IPS DF 6.9 (cell line): ENCODE results near the gene ZSWIM6.

Experiments
- DNase-seq: peaks from one replicate; pipeline ENCODE4 v3.0.0-alpha.2; 2013; ENCODE audit warnings: low read depth, low spot score
- H3K27ac ChIP-seq: one replicate; pipeline ENCODE4 v1.5.1; 2013; ENCODE audit warnings: low read length, control low read depth
- H3K27me3 ChIP-seq: 2 replicates; pipeline ENCODE4 v1.6.1; 2013; ENCODE audit warnings: mild to moderate bottlenecking, low read length; ENCODE audit not compliant: control insufficient read depth, insufficient read depth
- H3K36me3 ChIP-seq: 2 replicates; pipeline ENCODE4 v1.6.1; 2013; ENCODE audit warnings: low read length; ENCODE audit not compliant: control insufficient read depth, insufficient read depth
- H3K4me1 ChIP-seq: 2 replicates; pipeline ENCODE4 v1.6.1; 2013; ENCODE audit warnings: low read length; ENCODE audit not compliant: control insufficient read depth, insufficient read depth
- H3K4me3 ChIP-seq: 2 replicates; pipeline ENCODE4 v1.5.1; 2013; ENCODE audit warnings: mild to moderate bottlenecking, low read length
- H3K9me3 ChIP-seq: 2 replicates; pipeline ENCODE4 v1.6.1; 2013; ENCODE audit warnings: low read length, inconsistent platforms; ENCODE audit not compliant: control insufficient read depth, insufficient read depth
- WGBS: extraction: QIAGEN DNeasy Blood & Tissue Kit; methylation state at CpG from one replicate; pipeline ENCODE4 v1.1.7; 2013; ENCODE audit warnings: mixed read lengths, missing lambda C conversion rate; ENCODE audit not compliant: insufficient read length, insufficient coverage; 5-methylcytosine and 5-hydroxymethylcytosine counted together

Gene ZSWIM6

GRCh38 chr5:61293873-61294272, 38.2 kb upstream of the ZSWIM6 start:
- H3K27ac ChIP-seq, result no peak overlapping the region
- no peak overlapping the region for H3K4me3 ChIP-seq
- H3K36me3 ChIP-seq, result no peaks in the 10 kb centered on the region
- no peaks in the 10 kb centered on the region; the same call in 1 of the 2 replicates for H3K4me1 ChIP-seq
- no peaks in the 10 kb centered on the region for H3K9me3 ChIP-seq
- no peak for DNase-seq
- no CpG with 5 or more reads among the region's 5 CpGs for WGBS
- H3K27me3 ChIP-seq, result no peaks in the 10 kb centered on the region

- no peaks in the 10 kb centered on the region for H3K27me3 ChIP-seq
- no peak overlapping the region for H3K4me3 ChIP-seq
- DNase-seq, result no peak
- no CpG with 5 or more reads among the region's 2 CpGs for WGBS
- H3K27ac ChIP-seq, result no peak overlapping the region
- no peaks in the 10 kb centered on the region for H3K36me3 ChIP-seq
- H3K9me3 ChIP-seq, result no peaks in the 10 kb centered on the region
- H3K4me1 ChIP-seq, result no peaks in the 10 kb centered on the region
These were observed 36.7 kb upstream of the ZSWIM6 start for GRCh38 chr5:61295365-61295764.

- no peaks in the 10 kb centered on the region for H3K4me1 ChIP-seq
- no peak for DNase-seq
- H3K27me3 ChIP-seq, result no peaks in the 10 kb centered on the region
- H3K36me3 ChIP-seq, result no peaks in the 10 kb centered on the region
- H3K27ac ChIP-seq, result no peak overlapping the region
- no CpG with 5 or more reads among the region's 3 CpGs for WGBS
- H3K9me3 ChIP-seq, result no peaks in the 10 kb centered on the region
- H3K4me3 ChIP-seq, result no peak overlapping the region
These were observed 34.0 kb upstream of the ZSWIM6 start for GRCh38 chr5:61298066-61298465.

GRCh38 chr5:61298580-61298979, 33.5 kb upstream of the ZSWIM6 start:
- H3K36me3 ChIP-seq, result no peaks in the 10 kb centered on the region
- no peak overlapping the region for H3K4me3 ChIP-seq
- no peak overlapping the region for H3K27ac ChIP-seq
- H3K4me1 ChIP-seq, result no peaks in the 10 kb centered on the region
- H3K9me3 ChIP-seq, result no peaks in the 10 kb centered on the region
- WGBS, result no CpG with 5 or more reads among the region's 6 CpGs
- no peaks in the 10 kb centered on the region for H3K27me3 ChIP-seq
- DNase-seq, result no peak

- no peaks in the 10 kb centered on the region for H3K9me3 ChIP-seq
- no peaks in the 10 kb centered on the region for H3K36me3 ChIP-seq
- H3K4me3 ChIP-seq, result no peak overlapping the region
- no peaks in the 10 kb centered on the region for H3K4me1 ChIP-seq
- no peak overlapping the region for H3K27ac ChIP-seq
- no peaks in the 10 kb centered on the region for H3K27me3 ChIP-seq
- no CpG with 5 or more reads among the region's 5 CpGs for WGBS
- no peak for DNase-seq
These were observed 32.8 kb upstream of the ZSWIM6 start for GRCh38 chr5:61299261-61299681.

GRCh38 chr5:61301341-61302199, 30.5 kb upstream of the ZSWIM6 start:
- Histone ChIP-seq H3K4me3 (no peak overlapping the region), H3K4me1 (no peaks in the 10 kb centered on the region), H3K36me3 (no peaks in the 10 kb centered on the region), H3K9me3 (no peaks in the 10 kb centered on the region), H3K27ac (no peak overlapping the region), H3K27me3 (no peaks in the 10 kb centered on the region)
- no CpG with 5 or more reads among the region's 9 CpGs for WGBS
- no peak for DNase-seq

- Histone ChIP-seq H3K4me1 (no peaks in the 10 kb centered on the region), H3K27ac (no peak overlapping the region), H3K4me3 (no peak overlapping the region), H3K27me3 (no peaks in the 10 kb centered on the region), H3K9me3 (no peaks in the 10 kb centered on the region), H3K36me3 (no peaks in the 10 kb centered on the region)
- DNase-seq, result no peak
- no CpG with 5 or more reads among the region's 4 CpGs for WGBS
These were observed 29.9 kb upstream of the ZSWIM6 start for GRCh38 chr5:61302200-61302563.

- no peak for DNase-seq
- H3K27me3 ChIP-seq, result no peaks in the 10 kb centered on the region
- no CpG with 5 or more reads among the region's 4 CpGs for WGBS
- H3K4me3 ChIP-seq, result no peak overlapping the region
- no peaks in the 10 kb centered on the region for H3K36me3 ChIP-seq
- H3K9me3 ChIP-seq, result no peaks in the 10 kb centered on the region
- no peak overlapping the region for H3K27ac ChIP-seq
- H3K4me1 ChIP-seq, result no peaks in the 10 kb centered on the region
These were observed 28.7 kb upstream of the ZSWIM6 start for GRCh38 chr5:61303346-61303745.

- no peaks in the 10 kb centered on the region for H3K4me1 ChIP-seq
- H3K27me3 ChIP-seq, result no peaks in the 10 kb centered on the region
- H3K27ac ChIP-seq, result no peak overlapping the region
- no peaks in the 10 kb centered on the region for H3K9me3 ChIP-seq
- no peak overlapping the region for H3K4me3 ChIP-seq
- no peak for DNase-seq
- no CpG with 5 or more reads among the region's 15 CpGs for WGBS
- H3K36me3 ChIP-seq, result no peaks in the 10 kb centered on the region
These were observed 27.3 kb upstream of the ZSWIM6 start for GRCh38 chr5:61304590-61305381.

GRCh38 chr5:61306531-61307131, 25.4 kb upstream of the ZSWIM6 start:
- no CpG with 5 or more reads among the region's 5 CpGs for WGBS
- no peaks in the 10 kb centered on the region for H3K36me3 ChIP-seq
- DNase-seq, result no peak
- H3K9me3 ChIP-seq, result no peaks in the 10 kb centered on the region
- H3K4me3 ChIP-seq, result no peak overlapping the region
- no peak overlapping the region for H3K27ac ChIP-seq
- H3K4me1 ChIP-seq, result no peaks in the 10 kb centered on the region
- H3K27me3 ChIP-seq, result no peaks in the 10 kb centered on the region; the same call in 1 of the 2 replicates
